Stimulated activated naive CD8-positive, alpha-beta T cell treated with anti-CD3 and anti-CD28 coated beads, Interleukin-15, Interleukin-2, amounts not matched to agents 100 ng/mL and 50 ng/mL, for 24 hours (primary cell): ENCODE results near the gene CYP19A1.
A peak's percentile ranks its signal among the peaks of the same experiment; 100 is the strongest.

Experiments used
- H3K27ac Mint-ChIP-seq: one replicate; pipeline ENCODE4 v1.8.0; 2021; ENCODE audit warnings: mild to moderate bottlenecking, mixed read lengths
- H3K27me3 Mint-ChIP-seq: one replicate; pipeline ENCODE4 v1.8.0; 2021; ENCODE audit warnings: mixed read lengths
- H3K36me3 Mint-ChIP-seq: one replicate; pipeline ENCODE4 v1.8.0; 2021; ENCODE audit warnings: low read depth, mixed read lengths
- H3K4me1 Mint-ChIP-seq: one replicate; pipeline ENCODE4 v1.8.0; 2021; ENCODE audit warnings: low read depth, mixed read lengths
- H3K4me3 Mint-ChIP-seq: one replicate; pipeline ENCODE4 v1.8.0; 2021; ENCODE audit warnings: mild to moderate bottlenecking, mixed read lengths
- H3K9me3 Mint-ChIP-seq: one replicate; pipeline ENCODE4 v1.8.0; 2021; ENCODE audit warnings: mixed read lengths

CYP19A1 gene

GRCh38 chr15:51172193-51172592, 166.2 kb downstream of the CYP19A1 start:
- Mint-ChIP-seq H3K9me3 (no peaks in the 10 kb centered on the region), H3K27ac (no peak overlapping the region), H3K36me3 (no peaks in the 10 kb centered on the region), H3K4me3 (no peak overlapping the region), H3K27me3 (peaks cover 16% of the 10 kb centered on the region), H3K4me1 (no peaks in the 10 kb centered on the region)

- Mint-ChIP-seq H3K9me3 (no peaks in the 10 kb centered on the region), H3K4me3 (no peak overlapping the region), H3K27ac (no peak overlapping the region), H3K36me3 (no peaks in the 10 kb centered on the region), H3K4me1 (no peaks in the 10 kb centered on the region), H3K27me3 (peaks cover 16% of the 10 kb centered on the region)
Observed at GRCh38 chr15:51171634-51171932, 166.8 kb downstream of the CYP19A1 start.

DNA sequence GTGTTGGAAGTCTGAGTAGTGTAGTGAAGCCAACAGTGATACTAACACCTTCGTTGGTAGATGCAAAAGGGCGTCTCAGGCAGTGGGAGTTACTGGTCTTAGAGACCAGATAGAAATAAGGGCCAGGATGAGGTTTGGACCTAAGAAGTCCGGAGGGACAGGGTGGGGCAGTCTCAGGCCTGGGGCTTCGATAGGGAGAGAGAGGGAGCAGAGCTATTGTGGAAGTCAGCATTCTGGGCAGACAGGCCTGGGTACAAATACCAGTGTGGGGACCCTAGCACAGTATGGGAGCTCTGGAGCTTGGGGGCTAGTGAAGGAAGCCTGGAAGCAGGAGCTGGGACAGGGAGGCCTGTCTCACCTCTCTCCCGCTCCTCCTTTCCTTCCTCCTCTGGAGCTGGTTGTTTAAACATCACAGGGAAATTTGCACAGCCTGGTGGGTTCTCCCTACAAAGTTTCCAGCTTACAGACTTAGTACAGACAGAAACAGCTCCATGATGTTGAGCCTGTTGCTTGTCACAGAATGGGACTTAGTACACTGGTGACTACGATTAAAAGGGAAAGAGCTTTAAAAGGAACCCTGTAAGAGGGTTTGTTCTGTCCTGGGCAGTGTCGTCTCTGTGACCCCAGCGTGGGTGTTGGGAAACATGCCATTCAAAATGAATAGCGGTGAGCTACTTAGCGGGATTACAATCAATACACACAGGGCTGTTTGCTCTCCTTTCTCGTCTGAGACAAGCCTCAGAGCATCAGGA, 167.3 kb downstream of the CYP19A1 start:
- Mint-ChIP-seq H3K4me1 (no peaks in the 10 kb centered on the region), H3K27me3 (peaks cover 16% of the 10 kb centered on the region), H3K4me3 (no peak overlapping the region), H3K9me3 (no peaks in the 10 kb centered on the region), H3K27ac (no peak overlapping the region), H3K36me3 (no peaks in the 10 kb centered on the region)

DNA sequence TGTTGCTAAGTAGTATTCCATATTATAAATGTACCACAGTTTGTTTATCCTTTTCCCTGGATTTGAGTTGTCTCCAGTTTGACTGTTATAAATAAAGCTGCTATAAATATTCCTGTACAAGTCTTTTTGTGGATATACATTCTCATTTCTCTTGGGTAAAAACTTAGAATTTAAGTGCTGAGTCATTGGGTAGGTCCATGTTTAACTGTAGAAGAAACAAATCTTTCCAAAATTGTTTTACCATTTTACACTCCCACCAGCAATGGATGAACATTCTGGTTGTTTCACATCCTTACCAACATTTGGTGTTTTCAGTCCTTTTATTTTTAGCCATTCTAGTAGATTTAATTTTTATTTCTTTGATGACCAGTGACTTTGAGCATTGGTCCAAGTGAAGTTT, 169.7 kb downstream of the CYP19A1 start:
- no peaks in the 10 kb centered on the region for H3K36me3 Mint-ChIP-seq
- H3K4me3 Mint-ChIP-seq, result no peak overlapping the region
- peaks cover 26% of the 10 kb centered on the region for H3K27me3 Mint-ChIP-seq
- H3K27ac Mint-ChIP-seq, result no peak overlapping the region
- H3K4me1 Mint-ChIP-seq, result no peaks in the 10 kb centered on the region
- H3K9me3 Mint-ChIP-seq, result no peaks in the 10 kb centered on the region

DNA sequence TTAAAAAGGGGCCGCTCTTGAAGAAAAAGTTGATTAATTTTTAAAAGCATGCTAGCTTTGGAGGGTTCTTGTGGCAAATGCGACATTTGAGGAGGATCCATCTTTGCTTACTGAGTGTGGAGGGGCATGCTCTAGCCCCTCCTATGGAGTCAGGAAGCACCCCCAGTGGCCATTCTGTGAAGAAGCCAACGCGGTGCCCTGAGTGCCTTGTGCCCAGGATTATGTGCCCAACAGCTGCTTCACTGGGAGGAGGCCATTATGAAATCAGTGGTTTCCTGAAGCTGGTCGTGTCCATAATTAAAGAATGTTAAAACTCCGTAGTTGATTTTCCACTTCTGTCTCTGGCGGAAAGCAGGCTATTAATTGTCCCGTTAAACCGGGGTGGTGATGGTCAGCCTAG, 174.6 kb downstream of the CYP19A1 start:
- Mint-ChIP-seq H3K4me3 (no peak overlapping the region), H3K27ac (no peak overlapping the region), H3K4me1 (peaks cover 9% of the 10 kb centered on the region), H3K9me3 (no peaks in the 10 kb centered on the region), H3K36me3 (no peaks in the 10 kb centered on the region), H3K27me3 (peaks cover 26% of the 10 kb centered on the region)

GRCh38 chr15:51162865-51163762, 175.3 kb downstream of the CYP19A1 start:
- Mint-ChIP-seq H3K27me3 (peaks cover 26% of the 10 kb centered on the region), H3K9me3 (no peaks in the 10 kb centered on the region), H3K36me3 (no peaks in the 10 kb centered on the region), H3K4me1 (peaks cover 9% of the 10 kb centered on the region), H3K4me3 (no peak overlapping the region), H3K27ac (peak overlapping the region; percentile 18)

DNA sequence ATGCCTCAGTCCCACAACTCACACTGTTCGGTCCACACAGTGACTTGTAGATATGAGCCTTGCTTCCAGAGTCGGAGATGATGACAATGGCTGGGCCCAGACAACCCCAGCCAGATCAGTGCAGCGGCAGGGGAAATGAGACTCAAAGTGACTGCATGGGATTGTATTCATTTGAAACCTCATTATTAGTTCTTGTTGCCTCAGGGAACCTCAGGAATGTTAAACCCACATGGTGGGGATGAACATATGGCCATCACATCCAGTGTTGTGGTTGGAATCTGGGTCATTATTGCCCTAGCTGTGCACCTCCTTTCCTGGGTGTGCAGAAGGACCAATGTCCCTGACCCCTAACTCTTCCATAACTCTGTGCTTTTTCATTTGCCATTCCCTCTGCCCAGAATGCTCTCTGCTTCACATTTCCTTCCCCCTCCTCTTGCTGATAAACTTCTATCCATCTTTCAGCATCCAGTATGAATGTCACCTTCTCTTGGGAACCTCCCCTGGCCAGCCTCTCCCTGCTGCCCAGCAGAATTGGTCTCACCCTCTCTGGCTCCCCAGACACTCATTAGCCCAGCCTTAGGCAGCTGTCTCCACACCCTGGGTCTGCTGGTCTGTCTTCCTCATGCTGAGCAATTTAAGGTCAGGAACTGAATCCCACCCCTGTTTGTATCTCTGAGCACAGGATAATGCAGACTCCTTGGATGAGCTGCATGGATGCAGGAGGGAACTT, 176.7 kb downstream of the CYP19A1 start:
- Mint-ChIP-seq H3K4me3 (no peak overlapping the region), H3K27me3 (peaks cover 22% of the 10 kb centered on the region), H3K9me3 (no peaks in the 10 kb centered on the region), H3K36me3 (no peaks in the 10 kb centered on the region), H3K4me1 (peaks cover 9% of the 10 kb centered on the region), H3K27ac (no peak overlapping the region)

DNA sequence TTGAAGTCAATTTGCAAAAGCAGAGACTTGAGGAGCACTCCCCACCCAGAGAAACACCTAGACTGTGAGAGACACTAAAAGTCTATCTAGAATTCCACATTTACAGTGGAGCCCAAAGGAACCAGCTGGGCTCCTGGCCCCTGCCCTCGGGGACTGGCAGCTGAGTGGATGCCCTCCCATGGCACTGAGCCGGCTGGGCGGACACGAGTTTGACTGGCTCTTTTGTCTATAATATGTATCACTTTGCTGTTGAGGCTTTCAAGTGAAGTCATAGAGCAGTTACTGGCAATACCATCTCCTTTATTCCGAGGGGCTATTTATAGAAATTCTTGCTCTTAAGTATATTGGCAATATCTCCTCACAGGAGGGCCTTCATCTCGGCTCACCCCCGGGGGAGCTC, 177.9 kb downstream of the CYP19A1 start:
- no peaks in the 10 kb centered on the region for H3K36me3 Mint-ChIP-seq
- H3K27ac Mint-ChIP-seq, result no peak overlapping the region
- H3K4me3 Mint-ChIP-seq, result no peak overlapping the region
- H3K27me3 Mint-ChIP-seq, result peaks cover 31% of the 10 kb centered on the region
- no peaks in the 10 kb centered on the region for H3K9me3 Mint-ChIP-seq
- H3K4me1 Mint-ChIP-seq, result peaks cover 9% of the 10 kb centered on the region
